HS-27A (cell line): ENCODE data around the gene HTRA3.

Experiments
- DNase-seq: peaks from one replicate; pipeline ENCODE4 v3.0.0-alpha.2; 2012; ENCODE audit warnings: low read depth, missing footprints

HTRA3 gene

DNA sequence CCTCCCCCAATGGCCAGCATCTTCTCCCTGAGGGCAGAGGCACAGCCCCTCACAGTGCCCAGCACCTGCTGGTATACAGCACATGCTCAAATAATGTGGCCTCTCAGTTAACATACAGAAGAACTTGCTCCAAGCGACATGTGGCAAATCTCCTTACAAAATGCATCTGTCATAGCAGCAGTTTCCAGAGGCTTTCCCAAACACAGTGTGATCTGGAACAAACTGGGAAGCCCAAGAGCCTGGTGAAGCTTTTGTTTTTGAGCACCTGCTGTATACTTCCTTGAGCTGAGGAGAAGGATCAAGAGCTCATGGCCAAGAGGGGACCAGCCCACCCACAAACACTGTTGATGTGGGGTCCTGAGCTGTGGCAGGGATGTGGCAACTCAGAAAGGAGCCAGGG is 34.8 kb upstream of the HTRA3 start:
- DNase-seq = no peak

DNA sequence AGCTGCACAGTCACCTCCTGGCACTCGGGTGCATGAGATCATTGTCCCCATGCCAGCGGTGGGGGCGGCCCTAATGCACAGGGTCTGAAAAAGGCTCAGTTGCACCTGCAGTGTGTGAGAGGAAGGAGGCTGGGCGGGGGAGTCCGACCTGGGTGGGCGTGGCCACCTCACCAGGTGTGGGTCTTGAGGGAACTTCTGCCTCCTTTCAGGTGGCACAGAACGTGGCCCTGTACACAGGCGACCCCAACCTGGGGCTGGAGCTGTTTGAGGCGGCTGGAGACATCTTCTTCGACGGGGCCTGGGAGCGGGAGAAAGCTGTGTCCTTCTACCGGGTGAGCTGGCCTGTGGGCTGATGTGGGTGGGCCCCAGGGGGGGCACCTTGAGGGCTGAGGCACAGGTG is 34.3 kb upstream of the HTRA3 start:
- no peak for DNase-seq

GRCh38 chr4:8235686-8236085 is 33.9 kb upstream of the HTRA3 start:
- DNase-seq = no peak

- no peak for DNase-seq
Observed at GRCh38 chr4:8236106-8236919, 33.2 kb upstream of the HTRA3 start.

DNA sequence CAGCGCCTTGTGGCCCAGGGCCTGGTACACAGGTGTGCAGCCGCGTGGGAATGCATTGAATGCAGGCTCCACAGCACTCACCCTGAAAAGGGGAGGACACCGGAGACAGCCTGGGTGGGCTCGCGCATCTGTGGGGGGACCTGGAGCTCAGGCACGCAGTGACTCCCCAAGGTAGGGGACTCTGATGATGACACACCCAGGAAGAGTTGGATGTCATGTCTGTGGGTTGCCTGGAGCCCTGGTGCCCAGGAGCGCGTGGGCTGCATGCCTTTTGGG is 32.7 kb upstream of the HTRA3 start:
- no peak for DNase-seq

DNA sequence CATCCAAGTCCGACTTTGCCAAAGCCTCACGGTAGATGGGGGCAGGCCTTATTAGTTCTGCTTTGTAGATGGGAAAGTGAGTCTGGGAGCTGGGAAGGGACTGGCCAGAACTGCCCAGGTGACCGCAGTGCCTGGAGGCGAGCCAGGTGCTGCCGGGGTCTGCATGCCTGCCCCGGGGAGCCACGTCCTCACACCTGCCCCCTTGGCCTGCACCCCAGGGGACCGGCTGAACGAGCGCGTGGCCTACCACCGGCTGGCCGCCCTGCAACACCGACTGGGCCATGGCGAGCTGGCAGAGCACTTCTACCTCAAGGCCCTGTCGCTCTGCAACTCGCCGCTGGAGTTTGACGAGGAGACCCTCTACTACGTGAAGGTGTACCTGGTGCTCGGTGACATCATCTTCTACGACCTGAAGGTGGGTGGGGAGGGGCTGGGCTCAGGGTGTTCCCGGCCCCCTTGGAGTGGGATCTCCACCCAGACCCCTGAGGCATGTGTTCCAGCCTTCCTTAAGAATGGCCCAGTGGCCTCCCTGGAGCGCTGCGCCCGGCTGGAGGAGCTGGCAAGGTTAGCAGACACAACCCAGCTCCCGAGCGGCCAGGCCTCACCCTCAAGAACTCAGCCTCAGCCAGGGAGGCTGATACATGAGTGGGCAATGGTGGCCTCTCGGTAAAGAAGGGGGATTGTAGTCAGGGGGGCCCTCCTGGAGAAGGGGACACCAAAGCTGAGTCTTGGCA is 32.1 kb upstream of the HTRA3 start:
- no peak for DNase-seq

GRCh38 chr4:8238036-8238511 is 31.5 kb upstream of the HTRA3 start:
- no peak for DNase-seq

DNA sequence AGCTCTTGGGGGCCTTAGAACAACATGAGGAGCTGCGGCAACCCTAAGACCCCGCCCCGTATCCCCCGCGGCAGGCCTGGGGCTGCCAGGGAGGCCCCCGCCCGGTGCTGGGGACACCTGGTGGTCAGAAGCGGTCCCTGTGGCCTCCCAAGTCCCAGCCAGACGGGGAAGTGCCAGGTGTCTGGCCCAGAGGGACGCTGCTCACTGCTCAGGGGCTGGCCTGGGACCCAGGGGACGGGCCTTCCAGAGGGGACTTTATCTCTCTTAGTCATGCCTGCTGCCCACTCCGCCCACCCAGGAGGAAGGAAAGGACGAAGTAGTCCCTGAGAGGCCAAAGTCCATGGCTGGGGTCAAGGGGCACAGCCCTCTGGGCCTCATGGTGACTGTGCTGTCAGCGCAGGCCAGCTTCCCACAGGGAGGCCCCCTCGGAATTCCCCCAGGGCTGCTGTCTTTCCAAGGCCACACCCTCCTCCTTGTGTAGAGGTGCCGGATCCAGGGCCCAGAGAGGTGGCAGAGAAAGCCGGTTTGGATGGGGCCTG is 31.0 kb upstream of the HTRA3 start:
- no peak for DNase-seq

DNA sequence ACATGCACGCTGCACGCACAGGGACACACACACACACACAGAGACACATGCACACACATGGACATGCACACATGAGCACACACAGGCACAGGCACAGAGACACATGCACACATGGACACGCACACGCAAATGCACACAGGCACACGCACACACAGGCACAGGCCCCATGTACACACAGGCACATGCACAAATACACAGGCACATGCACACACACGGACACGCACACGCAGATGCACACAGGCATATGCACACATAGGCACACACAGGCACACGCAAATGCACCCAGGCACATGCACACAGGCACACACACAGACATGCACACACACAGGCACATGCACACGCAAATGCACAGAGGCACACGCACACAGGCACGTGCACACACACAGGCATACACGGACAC is 30.3 kb upstream of the HTRA3 start:
- no peak for DNase-seq

DNA sequence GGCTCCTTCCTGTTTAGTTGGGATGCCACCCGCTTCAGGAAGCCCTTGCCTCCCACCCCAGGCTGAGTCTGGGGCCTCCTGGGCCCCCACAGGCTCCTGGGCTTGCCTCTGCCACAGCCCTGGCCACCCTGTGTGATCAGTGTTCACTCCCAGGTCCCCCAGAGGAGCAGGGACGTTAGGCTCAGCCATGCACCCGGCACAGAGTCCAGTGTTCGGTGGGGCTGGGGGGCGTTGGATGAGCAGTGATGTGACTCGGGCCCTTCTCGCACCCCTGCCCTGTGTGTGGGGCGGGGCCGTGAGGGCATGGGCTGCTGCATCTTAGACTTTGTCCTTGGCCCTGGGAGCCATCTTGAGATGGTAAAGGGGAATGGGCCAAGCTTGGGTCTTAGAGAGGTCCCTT is 29.9 kb upstream of the HTRA3 start:
- no peak for DNase-seq

DNA sequence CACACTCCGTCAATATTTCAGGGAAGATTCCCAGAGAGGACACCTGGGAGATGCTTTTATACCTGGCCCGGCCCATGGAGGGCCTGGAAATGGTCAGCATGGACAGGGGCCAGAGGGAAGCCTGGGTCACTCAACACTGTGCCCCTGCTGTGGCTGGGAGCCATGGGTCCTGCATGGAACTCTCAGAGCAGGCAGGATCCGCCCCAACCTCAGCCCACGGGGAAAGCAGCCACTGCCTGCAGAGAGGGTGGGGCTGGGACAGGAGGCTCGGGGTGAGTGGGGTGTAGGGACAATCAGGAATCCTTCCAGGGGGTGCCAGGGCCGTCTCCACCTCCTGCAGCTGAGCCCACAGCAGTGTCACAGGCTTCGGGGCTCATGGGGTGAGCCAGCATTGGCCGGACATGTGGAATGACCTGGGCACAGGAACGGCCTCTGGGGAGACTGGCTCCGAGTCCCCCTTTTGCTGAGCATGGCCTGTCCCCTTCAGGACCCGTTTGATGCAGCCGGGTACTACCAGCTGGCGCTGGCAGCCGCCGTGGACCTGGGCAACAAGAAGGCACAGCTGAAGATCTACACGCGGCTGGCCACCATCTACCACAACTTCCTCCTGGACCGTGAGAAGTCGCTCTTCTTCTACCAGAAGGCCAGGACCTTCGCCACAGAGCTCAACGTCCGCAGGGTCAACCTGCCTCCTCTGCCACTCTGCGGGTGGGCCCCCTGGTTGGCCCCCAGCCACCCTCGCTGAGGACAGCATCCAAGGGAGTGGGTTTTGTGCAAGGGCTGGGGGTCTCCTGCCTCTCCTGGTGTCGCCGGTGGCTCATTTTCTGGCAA is 29.1 kb upstream of the HTRA3 start:
- DNase-seq = no peak

- DNase-seq = no peak
Observed at GRCh38 chr4:8241211-8241779, 28.3 kb upstream of the HTRA3 start.

- peak; percentile 5 for DNase-seq
Observed at GRCh38 chr4:8241895-8242696, 27.5 kb upstream of the HTRA3 start.

DNA sequence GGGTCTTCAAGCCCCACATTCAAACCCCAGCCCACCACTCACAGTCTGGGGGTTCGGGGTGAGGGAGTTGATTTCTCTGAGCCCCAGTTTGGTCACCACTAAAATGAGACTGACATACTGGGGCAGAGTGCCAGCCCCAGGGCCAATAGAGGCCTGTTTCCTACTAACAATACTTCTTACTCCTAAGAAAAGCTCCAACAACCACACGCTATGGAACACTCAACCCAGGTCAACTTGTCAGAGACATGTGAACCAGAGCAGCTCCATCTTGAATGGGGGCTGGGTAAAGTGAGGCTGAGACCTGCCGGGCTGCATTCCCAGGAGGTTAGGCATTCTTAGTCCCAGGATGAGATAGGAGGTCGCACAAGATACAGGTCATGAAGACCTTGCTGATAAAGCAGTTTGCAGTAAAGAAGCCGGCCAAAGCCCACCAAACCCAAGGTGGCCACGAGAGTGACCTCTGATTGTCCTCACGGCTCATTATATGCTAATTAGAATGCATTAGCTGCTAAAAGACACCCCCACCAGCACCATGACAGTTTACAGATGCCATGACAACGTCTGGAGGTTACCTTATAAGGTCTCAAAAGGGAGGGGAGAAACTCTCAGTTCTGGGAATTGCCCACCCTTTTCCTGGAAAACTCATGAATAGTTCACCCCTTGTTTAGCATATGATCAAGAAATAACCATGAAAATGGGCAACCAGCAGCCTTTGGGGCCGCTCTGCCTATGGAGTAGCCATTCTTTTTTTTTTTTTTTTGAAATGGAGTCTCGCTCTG is 26.6 kb upstream of the HTRA3 start:
- no peak for DNase-seq

DNA sequence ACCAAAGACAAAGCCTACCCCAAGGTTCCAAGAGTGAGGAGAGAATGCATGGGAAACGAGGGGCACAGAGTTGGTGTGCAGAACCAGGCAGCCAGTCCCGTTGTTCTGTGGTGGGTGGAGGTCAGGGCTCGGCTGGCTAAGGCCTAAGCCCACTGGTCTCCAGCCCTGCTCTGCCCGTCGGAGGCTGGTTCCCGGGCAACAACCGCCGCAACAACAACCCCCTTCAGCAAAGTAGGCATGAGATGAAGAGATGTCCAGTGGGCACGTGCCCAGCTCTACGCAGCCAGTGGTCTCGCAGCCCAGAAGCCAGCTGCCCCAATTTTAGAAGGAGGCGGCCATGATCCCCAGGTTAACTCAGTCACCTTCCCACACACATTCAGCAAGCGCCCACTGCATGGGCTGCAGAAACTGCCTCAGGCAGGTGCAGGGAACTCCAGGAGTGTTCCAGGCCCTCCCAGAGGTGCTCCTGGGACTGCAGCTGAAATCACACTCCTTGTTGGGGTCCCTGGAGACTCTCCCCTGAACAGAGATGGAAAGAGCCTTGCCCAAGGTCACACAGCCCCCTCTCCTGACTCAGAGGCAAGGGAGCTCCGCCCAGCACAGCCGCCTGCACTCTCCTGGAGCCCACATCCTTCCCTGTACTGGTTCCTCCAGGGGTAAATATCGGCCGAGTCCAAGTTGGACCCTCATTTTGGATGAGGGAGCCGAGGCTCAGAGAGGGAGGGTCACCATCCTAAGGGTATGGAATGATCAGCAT is 25.4 kb upstream of the HTRA3 start:
- DNase-seq = no peak

GRCh38 chr4:8244931-8245460 is 24.6 kb upstream of the HTRA3 start:
- DNase-seq = no peak

DNA sequence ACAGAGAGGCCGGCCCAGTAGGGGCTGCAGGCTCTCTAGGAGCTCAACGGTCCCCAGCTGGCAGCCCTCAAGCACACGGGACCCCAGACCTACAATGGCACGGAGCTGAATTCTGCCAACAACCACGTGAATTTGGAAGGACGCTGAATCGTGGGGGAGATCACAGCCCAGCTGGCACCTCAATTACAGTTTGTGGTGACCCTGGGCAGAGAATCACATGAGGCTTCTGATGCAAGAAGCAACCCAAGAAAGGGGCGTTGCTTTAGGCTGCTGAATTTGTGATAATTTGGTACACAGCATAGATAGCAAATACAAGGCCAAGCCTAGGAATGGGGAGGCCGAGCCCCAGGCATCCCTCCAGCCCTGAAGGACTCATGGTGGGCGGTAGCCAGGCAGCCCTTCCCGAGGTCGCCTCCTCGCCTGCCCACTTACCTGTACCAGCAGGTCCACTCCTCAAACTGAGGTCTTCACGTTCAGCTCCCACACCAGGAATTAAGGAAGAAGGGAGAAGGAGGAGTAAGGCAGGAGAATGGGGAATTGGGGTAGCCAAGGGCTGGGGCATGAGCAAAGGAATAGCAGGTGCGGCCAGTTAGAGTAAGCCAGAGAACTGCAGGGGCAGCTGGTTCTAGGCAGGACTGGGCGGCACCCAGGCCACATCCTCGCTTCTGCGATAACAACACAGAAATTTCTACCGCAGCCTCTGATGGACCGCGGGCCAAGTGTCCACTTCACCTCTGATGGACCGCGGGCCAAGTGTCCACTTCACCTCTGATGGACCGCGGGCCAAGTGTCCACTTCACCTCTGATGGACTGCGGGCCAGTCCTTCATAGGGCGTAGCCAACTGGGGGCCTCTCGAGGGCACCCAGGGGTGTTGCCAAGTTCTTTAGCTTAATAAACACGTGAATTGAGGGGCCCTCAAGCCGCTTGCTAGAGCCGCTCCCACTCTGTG is 23.4 kb upstream of the HTRA3 start:
- DNase-seq = no peak
